Measurements from ENCODE around the gene SAMD14. TPM values are rescaled to one million over a fixed set of nuclear protein-coding genes. Genes with fewer than 3 reads are reported as not detected.

The SAMD14 gene
- total RNA-seq, 4 donors from 2014 or later, result 0.04 to 3.8 (median 0.31) TPM; not detected in 1

GRCh38 chr17:50132104-50132794 lies 2.3 kb upstream of the SAMD14 start:
- ATAC-seq (no peak), DNase-seq (no peak)
- intact Hi-C loops (cut with DNase I; ENCODE audit: low total_unique reads) (loop anchor here (2.0 to 5.0 kb wide), 3 partner anchors 19 to 37 kb away; partner anchors contain the start of genes PDK2 and SGCA), in situ Hi-C loops (cut with MboI; ENCODE audit: low sequenced_read_pairs in 4 of 4) (no loop called here)
- no peaks in the 10 kb centered on the region for H3K9me3 ChIP-seq
- peaks cover 0 to 4% (median 0%) of the 10 kb centered on the region in 3 donors for H3K27me3 ChIP-seq
- peak overlapping the region; percentile 89 to 95 (median 95) for H3K27ac ChIP-seq
- no peak overlapping the region for H3K4me3 ChIP-seq
- peaks cover 35 to 47% of the 10 kb centered on the region in 2 donors for H3K4me1 ChIP-seq
- peaks cover 0 to 16% of the 10 kb centered on the region in 2 donors for H3K36me3 ChIP-seq
- no peak for TF ChIP-seq CTCF (IDR thresholded peaks at IDR 0.05 in 4 of 5, conservative IDR thresholded peaks at IDR 0.05 in 1 of 5)
- TF ChIP-seq POLR2A (IDR thresholded peaks at IDR 0.05), result no peak

GRCh38 chr17:50130559-50131305 lies 772 bp upstream of the SAMD14 start:
- TF ChIP-seq CTCF (IDR thresholded peaks at IDR 0.05 in 4 of 5, conservative IDR thresholded peaks at IDR 0.05 in 1 of 5) (no peak), POLR2A (IDR thresholded peaks at IDR 0.05) (no peak)
- Histone ChIP-seq H3K27me3 (peaks cover 0 to 4% (median 0%) of the 10 kb centered on the region in 3 donors), H3K4me3 (peak overlapping the region; percentile 52 to 64 (median 54)), H3K4me1 (peaks cover 35 to 47% of the 10 kb centered on the region in 2 donors), H3K9me3 (no peaks in the 10 kb centered on the region), H3K27ac (peak overlapping the region; percentile 53 to 95 (median 92)), H3K36me3 (peaks cover 0 to 6% of the 10 kb centered on the region in 2 donors)
- in situ Hi-C loops (cut with MboI; ENCODE audit: low sequenced_read_pairs in 4 of 4) (no loop called here), intact Hi-C loops (cut with DNase I; ENCODE audit: low total_unique reads) (loop anchor here (5.0 kb wide), 1 partner anchor 37 kb away; the partner anchor contains the start of gene SGCA)
- ATAC-seq, result no peak
- DNase-seq, result no peak

GRCh38 chr17:50129353-50129727 lies 620 bp downstream of the SAMD14 start:
- H3K27me3 ChIP-seq, result peaks cover 0 to 4% (median 0%) of the 10 kb centered on the region in 3 donors
- ATAC-seq, result no peak
- peaks cover 27 to 40% of the 10 kb centered on the region in 2 donors for H3K4me1 ChIP-seq
- intact Hi-C loops (cut with DNase I; ENCODE audit: low total_unique reads) (no loop called here), in situ Hi-C loops (cut with MboI; ENCODE audit: low sequenced_read_pairs in 4 of 4) (no loop called here)
- H3K36me3 ChIP-seq, result no peaks in the 10 kb centered on the region
- H3K4me3 ChIP-seq, result peak overlapping the region; percentile 52 to 64 (median 54)
- no peak overlapping the region for H3K27ac ChIP-seq
- H3K9me3 ChIP-seq, result no peaks in the 10 kb centered on the region
- no peak for TF ChIP-seq CTCF (IDR thresholded peaks at IDR 0.05 in 4 of 5, conservative IDR thresholded peaks at IDR 0.05 in 1 of 5)
- no peak for TF ChIP-seq POLR2A (IDR thresholded peaks at IDR 0.05)
- no peak for DNase-seq

- DNase-seq, result no peak
- peak overlapping the region; percentile 52 to 64 (median 54) for H3K4me3 ChIP-seq
- no peak for ATAC-seq
- no peaks in the 10 kb centered on the region for H3K9me3 ChIP-seq
- H3K27me3 ChIP-seq, result peaks cover 0 to 4% (median 0%) of the 10 kb centered on the region in 3 donors
- in situ Hi-C loops (cut with MboI; ENCODE audit: low sequenced_read_pairs in 4 of 4) (no loop called here), intact Hi-C loops (cut with DNase I; ENCODE audit: low total_unique reads) (no loop called here)
- TF ChIP-seq POLR2A (IDR thresholded peaks at IDR 0.05) (no peak), CTCF (IDR thresholded peaks at IDR 0.05 in 4 of 5, conservative IDR thresholded peaks at IDR 0.05 in 1 of 5) (no peak)
- H3K27ac ChIP-seq, result no peak overlapping the region
- no peaks in the 10 kb centered on the region for H3K36me3 ChIP-seq
- H3K4me1 ChIP-seq, result peaks cover 22 to 36% of the 10 kb centered on the region in 2 donors
Observed at GRCh38 chr17:50128441-50129352, 1.3 kb downstream of the SAMD14 start.
